OCI-LY1 (cell line): ENCODE measurements around the gene TCF7.

Experiments
- H2AFZ ChIP-seq: fragments of 200-600 bp; sonication (generic), shearing (Covaris generic); 2 replicates; pipeline ENCODE4 v1.6.0; 2014; ENCODE audit warnings: antibody characterized with exemption, mild to moderate bottlenecking, low read length
- H3F3A ChIP-seq: fragments of 200-600 bp; sonication (generic), shearing (Covaris generic); 2 replicates; pipeline ENCODE4 v1.6.0; 2014; ENCODE audit warnings: mild to moderate bottlenecking, antibody characterized with exemption, low read length, moderate library complexity; ENCODE audit not compliant: insufficient read depth
- H3K27ac ChIP-seq: fragments of 200-600 bp; sonication (generic); 2 replicates; pipeline ENCODE4 v1.5.1; 2014; ENCODE audit warnings: low read length, mixed run types, mild to moderate bottlenecking, low read depth; ENCODE audit not compliant: poor library complexity, severe bottlenecking
- H3K27me3 ChIP-seq: fragments of 200-600 bp; sonication (generic); 2 replicates; pipeline ENCODE4 v1.6.0; 2014; ENCODE audit warnings: antibody characterized with exemption, mild to moderate bottlenecking, low read length, moderate library complexity; ENCODE audit not compliant: insufficient read depth
- H3K36me3 ChIP-seq: fragments of 200-600 bp; sonication (generic); 2 replicates; pipeline ENCODE4 v1.6.1; 2014; ENCODE audit warnings: mild to moderate bottlenecking, antibody characterized with exemption, low read length, moderate library complexity, mixed read lengths; ENCODE audit not compliant: insufficient read depth
- H3K4me1 ChIP-seq: fragments of 200-600 bp; sonication (generic); 2 replicates; pipeline ENCODE4 v1.5.1; 2014; ENCODE audit warnings: mild to moderate bottlenecking, low read length, moderate library complexity; ENCODE audit not compliant: insufficient read depth, severe bottlenecking
- H3K4me2 ChIP-seq: fragments of 200-600 bp; sonication (generic), shearing (Covaris generic); 2 replicates; pipeline ENCODE4 v1.6.1; 2014; ENCODE audit warnings: low read length
- H3K4me3 ChIP-seq: fragments of 200-600 bp; sonication (generic); 2 replicates; pipeline ENCODE4 v1.5.1; 2014; ENCODE audit warnings: low read length, low read depth, mild to moderate bottlenecking, mixed read lengths; ENCODE audit not compliant: poor library complexity, severe bottlenecking
- H3K79me2 ChIP-seq: fragments of 200-600 bp; shearing (Covaris generic); 2 replicates; pipeline ENCODE4 v1.6.1; 2016; ENCODE audit warnings: mixed run types, low read length, mixed read lengths; ENCODE audit not compliant: insufficient read depth
- H3K9ac ChIP-seq: fragments of 200-600 bp; sonication (generic), shearing (Covaris generic); 2 replicates; pipeline ENCODE4 v1.6.1; 2014; ENCODE audit warnings: mild to moderate bottlenecking, low read length, mixed read lengths
- H3K9me2 ChIP-seq: fragments of 200-600 bp; sonication (generic), shearing (Covaris generic); 2 replicates; pipeline ENCODE4 v1.6.1; 2014; ENCODE audit warnings: low read depth, mild to moderate bottlenecking, low read length, mixed read lengths
- H3K9me3 ChIP-seq: fragments of 200-600 bp; shearing (Covaris generic); 2 replicates; pipeline ENCODE4 v1.6.1; 2014; ENCODE audit warnings: low read length, mixed read lengths
- H4K20me1 ChIP-seq: fragments of 200-600 bp; sonication (generic), shearing (Covaris generic); 2 replicates; pipeline ENCODE4 v1.6.0; 2016; ENCODE audit warnings: mild to moderate bottlenecking, low read length; ENCODE audit not compliant: insufficient read depth
- EZH2 ChIP-seq: fragments of 200-600 bp; sonication (generic), shearing (Covaris generic); IDR thresholded peaks from 2 replicates; pipeline ENCODE4 v1.8.0; 2017; ENCODE audit warnings: borderline replicate concordance, mixed run types, mild to moderate bottlenecking, antibody characterized with exemption, low read length, moderate library complexity, mixed read lengths
- TF ChIP-seq, protein P1 (sequence below): fragments of 200-600 bp; sonication (generic), shearing (Covaris generic); IDR thresholded peaks from 2 replicates; pipeline ENCODE4 v1.5.1; 2017; ENCODE audit warnings: mild to moderate bottlenecking, antibody characterized with exemption, low read length, moderate library complexity, mixed read lengths

Gene TCF7

GRCh38 chr5:134086943-134087305, 27.6 kb upstream of the TCF7 start:
- H3K4me2 ChIP-seq = no peak overlapping the region

GRCh38 chr5:134088291-134088690, 26.2 kb upstream of the TCF7 start:
- Histone ChIP-seq H3K9me3 (no peaks in the 10 kb centered on the region), H3K9ac (no peak overlapping the region), H3F3A (no peaks in the 10 kb centered on the region), H3K9me2 (no peaks in the 10 kb centered on the region), H3K4me3 (no peak overlapping the region), H3K27me3 (peaks cover 4% of the 10 kb centered on the region; the same call in 1 of the 2 replicates), H3K79me2 (no peaks in the 10 kb centered on the region), H3K4me2 (no peak overlapping the region), H3K4me1 (peaks cover 13% of the 10 kb centered on the region), H3K36me3 (no peaks in the 10 kb centered on the region), H4K20me1 (no peaks in the 10 kb centered on the region), H3K27ac (no peak overlapping the region), H2AFZ (no peak overlapping the region)
- no peak for TF ChIP-seq EZH2
- TF ChIP-seq, protein P1, sequence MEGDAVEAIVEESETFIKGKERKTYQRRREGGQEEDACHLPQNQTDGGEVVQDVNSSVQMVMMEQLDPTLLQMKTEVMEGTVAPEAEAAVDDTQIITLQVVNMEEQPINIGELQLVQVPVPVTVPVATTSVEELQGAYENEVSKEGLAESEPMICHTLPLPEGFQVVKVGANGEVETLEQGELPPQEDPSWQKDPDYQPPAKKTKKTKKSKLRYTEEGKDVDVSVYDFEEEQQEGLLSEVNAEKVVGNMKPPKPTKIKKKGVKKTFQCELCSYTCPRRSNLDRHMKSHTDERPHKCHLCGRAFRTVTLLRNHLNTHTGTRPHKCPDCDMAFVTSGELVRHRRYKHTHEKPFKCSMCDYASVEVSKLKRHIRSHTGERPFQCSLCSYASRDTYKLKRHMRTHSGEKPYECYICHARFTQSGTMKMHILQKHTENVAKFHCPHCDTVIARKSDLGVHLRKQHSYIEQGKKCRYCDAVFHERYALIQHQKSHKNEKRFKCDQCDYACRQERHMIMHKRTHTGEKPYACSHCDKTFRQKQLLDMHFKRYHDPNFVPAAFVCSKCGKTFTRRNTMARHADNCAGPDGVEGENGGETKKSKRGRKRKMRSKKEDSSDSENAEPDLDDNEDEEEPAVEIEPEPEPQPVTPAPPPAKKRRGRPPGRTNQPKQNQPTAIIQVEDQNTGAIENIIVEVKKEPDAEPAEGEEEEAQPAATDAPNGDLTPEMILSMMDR = no peak

More at GRCh38 chr5:134086943-134087305, 27.6 kb upstream of the TCF7 start:
- H3K4me1 ChIP-seq = peaks cover 13% of the 10 kb centered on the region
- no peaks in the 10 kb centered on the region for H3K9me3 ChIP-seq
- no peak overlapping the region for H3K27ac ChIP-seq
- H2AFZ ChIP-seq = no peak overlapping the region
- TF ChIP-seq, protein P1 = no peak
- TF ChIP-seq EZH2 = no peak
- no peaks in the 10 kb centered on the region for H3K9me2 ChIP-seq
- no peaks in the 10 kb centered on the region for H3F3A ChIP-seq
- H3K4me3 ChIP-seq = no peak overlapping the region
- H3K79me2 ChIP-seq = no peaks in the 10 kb centered on the region
- H3K36me3 ChIP-seq = no peaks in the 10 kb centered on the region
- H3K27me3 ChIP-seq = peaks cover 4% of the 10 kb centered on the region; the same call in 1 of the 2 replicates
- no peaks in the 10 kb centered on the region for H4K20me1 ChIP-seq
- no peak overlapping the region for H3K9ac ChIP-seq

DNA sequence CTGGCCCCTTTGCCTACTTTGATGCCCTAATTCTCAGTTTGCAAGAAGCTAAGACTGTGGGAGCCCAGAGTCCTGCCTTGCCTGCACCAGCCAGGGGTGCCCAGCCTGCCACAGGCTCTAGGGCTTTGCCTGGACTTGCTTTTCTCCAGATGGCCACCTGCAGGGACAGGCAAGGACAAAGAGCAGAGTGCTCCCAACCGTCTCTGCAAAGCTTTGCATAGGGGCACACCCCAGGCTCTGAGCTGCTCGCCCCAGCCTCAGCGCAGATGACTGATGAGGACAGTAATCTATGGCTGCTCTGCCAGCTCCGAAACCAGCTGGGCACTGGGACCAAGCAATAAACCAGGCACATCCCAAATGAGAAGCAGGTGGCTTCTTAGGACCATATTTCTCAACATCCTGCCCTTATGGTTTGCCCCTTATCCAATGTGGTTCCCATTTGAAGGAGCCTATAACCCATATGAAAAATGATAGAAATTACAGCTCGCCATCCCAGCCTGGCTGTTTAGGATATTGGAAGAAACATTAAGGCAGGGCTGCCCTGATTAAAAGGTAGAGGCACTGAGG, 25.4 kb upstream of the TCF7 start:
- H3K27me3 ChIP-seq = peaks cover 4% of the 10 kb centered on the region; the same call in 1 of the 2 replicates
- TF ChIP-seq, protein P1 = no peak
- TF ChIP-seq EZH2 = no peak
- H3K9me2 ChIP-seq = no peaks in the 10 kb centered on the region
- H3K79me2 ChIP-seq = no peaks in the 10 kb centered on the region
- no peak overlapping the region for H3K9ac ChIP-seq
- peaks cover 13% of the 10 kb centered on the region for H3K4me1 ChIP-seq
- H3K4me2 ChIP-seq = no peak overlapping the region
- no peaks in the 10 kb centered on the region for H3F3A ChIP-seq
- no peaks in the 10 kb centered on the region for H3K36me3 ChIP-seq
- H2AFZ ChIP-seq = no peak overlapping the region
- no peaks in the 10 kb centered on the region for H4K20me1 ChIP-seq
- no peak overlapping the region for H3K4me3 ChIP-seq
- no peaks in the 10 kb centered on the region for H3K9me3 ChIP-seq
- H3K27ac ChIP-seq = no peak overlapping the region
